ENCODE measurements around the gene MFAP4.

DNA sequence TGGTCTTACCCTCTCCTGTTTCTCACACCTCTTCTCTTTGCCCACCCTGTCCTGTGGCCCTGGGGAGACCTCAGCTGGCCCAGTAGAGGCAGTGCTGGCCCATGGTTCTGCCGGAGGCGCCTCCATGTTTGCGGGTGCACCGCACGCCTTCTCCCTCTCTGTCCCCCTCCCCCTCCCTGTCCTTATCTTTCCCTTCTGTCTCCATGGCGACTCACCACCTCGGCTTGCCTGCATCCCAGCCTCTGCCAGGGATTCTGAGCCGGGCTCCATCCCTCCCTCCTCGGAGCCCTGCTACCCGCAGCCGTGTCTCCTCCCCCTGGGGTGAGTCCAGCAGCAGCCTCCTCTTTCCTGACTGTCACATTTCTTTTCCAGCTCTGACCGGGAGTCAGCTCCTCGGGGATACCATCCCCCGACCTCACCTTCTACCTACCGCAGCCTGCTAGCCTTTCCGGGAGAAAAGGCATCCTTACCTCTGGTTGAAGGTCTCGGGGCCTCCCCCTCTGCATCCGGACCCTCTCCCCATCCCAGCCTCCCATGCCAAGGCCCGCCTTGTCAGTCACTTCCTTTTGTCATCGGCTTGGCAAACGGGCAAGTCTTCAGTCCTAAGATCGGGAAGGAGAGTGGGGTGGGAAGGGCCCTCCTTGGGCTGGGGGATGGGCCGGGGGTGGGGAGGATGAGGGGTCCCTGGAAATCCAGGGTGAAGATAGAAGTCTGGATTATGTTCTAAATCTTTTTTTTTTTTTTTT lies 24.1 kb upstream of the MFAP4 start, which contains the start of gene RNF112:
- TF ChIP-seq, protein P1, sequence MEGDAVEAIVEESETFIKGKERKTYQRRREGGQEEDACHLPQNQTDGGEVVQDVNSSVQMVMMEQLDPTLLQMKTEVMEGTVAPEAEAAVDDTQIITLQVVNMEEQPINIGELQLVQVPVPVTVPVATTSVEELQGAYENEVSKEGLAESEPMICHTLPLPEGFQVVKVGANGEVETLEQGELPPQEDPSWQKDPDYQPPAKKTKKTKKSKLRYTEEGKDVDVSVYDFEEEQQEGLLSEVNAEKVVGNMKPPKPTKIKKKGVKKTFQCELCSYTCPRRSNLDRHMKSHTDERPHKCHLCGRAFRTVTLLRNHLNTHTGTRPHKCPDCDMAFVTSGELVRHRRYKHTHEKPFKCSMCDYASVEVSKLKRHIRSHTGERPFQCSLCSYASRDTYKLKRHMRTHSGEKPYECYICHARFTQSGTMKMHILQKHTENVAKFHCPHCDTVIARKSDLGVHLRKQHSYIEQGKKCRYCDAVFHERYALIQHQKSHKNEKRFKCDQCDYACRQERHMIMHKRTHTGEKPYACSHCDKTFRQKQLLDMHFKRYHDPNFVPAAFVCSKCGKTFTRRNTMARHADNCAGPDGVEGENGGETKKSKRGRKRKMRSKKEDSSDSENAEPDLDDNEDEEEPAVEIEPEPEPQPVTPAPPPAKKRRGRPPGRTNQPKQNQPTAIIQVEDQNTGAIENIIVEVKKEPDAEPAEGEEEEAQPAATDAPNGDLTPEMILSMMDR (IDR thresholded peaks at IDR 0.05; ENCODE audit: poor library complexity, severe bottlenecking), result no peak
- TF ChIP-seq, protein P2, sequence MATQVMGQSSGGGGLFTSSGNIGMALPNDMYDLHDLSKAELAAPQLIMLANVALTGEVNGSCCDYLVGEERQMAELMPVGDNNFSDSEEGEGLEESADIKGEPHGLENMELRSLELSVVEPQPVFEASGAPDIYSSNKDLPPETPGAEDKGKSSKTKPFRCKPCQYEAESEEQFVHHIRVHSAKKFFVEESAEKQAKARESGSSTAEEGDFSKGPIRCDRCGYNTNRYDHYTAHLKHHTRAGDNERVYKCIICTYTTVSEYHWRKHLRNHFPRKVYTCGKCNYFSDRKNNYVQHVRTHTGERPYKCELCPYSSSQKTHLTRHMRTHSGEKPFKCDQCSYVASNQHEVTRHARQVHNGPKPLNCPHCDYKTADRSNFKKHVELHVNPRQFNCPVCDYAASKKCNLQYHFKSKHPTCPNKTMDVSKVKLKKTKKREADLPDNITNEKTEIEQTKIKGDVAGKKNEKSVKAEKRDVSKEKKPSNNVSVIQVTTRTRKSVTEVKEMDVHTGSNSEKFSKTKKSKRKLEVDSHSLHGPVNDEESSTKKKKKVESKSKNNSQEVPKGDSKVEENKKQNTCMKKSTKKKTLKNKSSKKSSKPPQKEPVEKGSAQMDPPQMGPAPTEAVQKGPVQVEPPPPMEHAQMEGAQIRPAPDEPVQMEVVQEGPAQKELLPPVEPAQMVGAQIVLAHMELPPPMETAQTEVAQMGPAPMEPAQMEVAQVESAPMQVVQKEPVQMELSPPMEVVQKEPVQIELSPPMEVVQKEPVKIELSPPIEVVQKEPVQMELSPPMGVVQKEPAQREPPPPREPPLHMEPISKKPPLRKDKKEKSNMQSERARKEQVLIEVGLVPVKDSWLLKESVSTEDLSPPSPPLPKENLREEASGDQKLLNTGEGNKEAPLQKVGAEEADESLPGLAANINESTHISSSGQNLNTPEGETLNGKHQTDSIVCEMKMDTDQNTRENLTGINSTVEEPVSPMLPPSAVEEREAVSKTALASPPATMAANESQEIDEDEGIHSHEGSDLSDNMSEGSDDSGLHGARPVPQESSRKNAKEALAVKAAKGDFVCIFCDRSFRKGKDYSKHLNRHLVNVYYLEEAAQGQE (IDR thresholded peaks at IDR 0.05; ENCODE audit: borderline replicate concordance), result peak; percentile 85
- peak; percentile 31 for TF ChIP-seq MXI1 (conservative IDR thresholded peaks at IDR 0.05; ENCODE audit: poor library complexity, severe bottlenecking)
- no peak for TF ChIP-seq EZH2 (IDR thresholded peaks at IDR 0.05; ENCODE audit: borderline replicate concordance, insufficient read depth, low read length, poor library complexity, severe bottlenecking)
- TF ChIP-seq TAF1 (IDR thresholded peaks at IDR 0.05; ENCODE audit: low read depth), result peak; percentile 69

Measured in neural cell (in vitro differentiated cells).